Caco-2 (cell line): Measurements from ENCODE around the gene OR2T35. TPM values are rescaled to one million over a fixed set of nuclear protein-coding genes. Genes with fewer than 3 reads are reported as not detected.

Experiments used
- BruUV-seq: library from RNA; stranded (reverse); fragments of 400-500 nt; replicated peaks from 2 replicates; lab custom pipeline; 2021; lab: Mats Ljungman, UMichigan
- CTCF ChIA-PET: fragments of 300-600 bp; sonication (Branson Sonifier 250); formaldehyde crosslinking; loops from one replicate; lab custom pipeline; 2022; ENCODE audit warnings: antibody characterized with exemption; lab: Charles Lee
- POLR2A ChIA-PET: fragments of 300-600 bp; sonication (Branson Sonifier 250); formaldehyde crosslinking; loops from one replicate; lab custom pipeline; 2022; ENCODE audit warnings: antibody characterized with exemption; lab: Charles Lee
- DNase-seq, 2 experiments: peaks; one replicate each; pipeline versions ENCODE4 v3.0.0 to v3.0.0-alpha.2; 2020 to 2022
- H3K27me3 ChIP-seq: replicated peaks from 2 replicates; pipeline ENCODE4 v1.6.0; 2011; ENCODE audit warnings: low read length; ENCODE audit not compliant: control insufficient read depth, insufficient read depth
- H3K36me3 ChIP-seq: 2 replicates; pipeline ENCODE4 v1.5.1; 2011; ENCODE audit warnings: low read length; ENCODE audit not compliant: control insufficient read depth, insufficient read depth
- H3K4me1 ChIP-seq: fragments of 250-450 bp; sonication (Bioruptor Pico); 2 replicates; pipeline ENCODE4 v1.5.1; 2020; ENCODE audit warnings: mild to moderate bottlenecking
- H3K4me3 ChIP-seq: 2 replicates; pipeline ENCODE4 v1.5.1; 2011; ENCODE audit warnings: low read depth, mild to moderate bottlenecking, control low read depth, low read length
- H3K9me3 ChIP-seq: fragments of 250-450 bp; sonication (Bioruptor Pico); 2 replicates; pipeline ENCODE4 v1.5.1; 2020; ENCODE audit warnings: mild to moderate bottlenecking, moderate library complexity
- H3K27ac Mint-ChIP-seq: one replicate; pipeline ENCODE4 v1.8.0; 2022; ENCODE audit warnings: mixed read lengths; ENCODE audit not compliant: unreplicated experiment
- H3K27me3 Mint-ChIP-seq: one replicate; pipeline ENCODE4 v1.8.0; 2022; ENCODE audit warnings: mixed read lengths; ENCODE audit not compliant: insufficient read depth, unreplicated experiment
- H3K36me3 Mint-ChIP-seq: one replicate; pipeline ENCODE4 v1.8.0; 2022; ENCODE audit warnings: mild to moderate bottlenecking, mixed read lengths; ENCODE audit not compliant: insufficient read depth, unreplicated experiment
- H3K4me1 Mint-ChIP-seq: one replicate; pipeline ENCODE4 v1.8.0; 2022; ENCODE audit warnings: low read depth, mixed read lengths; ENCODE audit not compliant: unreplicated experiment
- H3K4me3 Mint-ChIP-seq: one replicate; pipeline ENCODE4 v1.8.0; 2022; ENCODE audit warnings: mild to moderate bottlenecking, moderate library complexity, mixed read lengths; ENCODE audit not compliant: unreplicated experiment
- H3K9me3 Mint-ChIP-seq: one replicate; pipeline ENCODE4 v1.8.0; 2022; ENCODE audit warnings: mixed read lengths; ENCODE audit not compliant: unreplicated experiment
- CTCF ChIP-seq, 2 experiments: fragments of 200-600 bp in 1 of 2; IDR thresholded peaks; 1 replicate in 1 of 2; 2 replicates in 1 of 2; pipeline versions ENCODE4 v1.5.1 to v1.8.0; 2011 to 2022; ENCODE audit warnings: antibody characterized with exemption in 1 of 2, control low read depth in 1 of 2, inconsistent platforms in 1 of 2, low read depth in 1 of 2, low read length in 1 of 2, mild to moderate bottlenecking in 1 of 2, moderate library complexity in 1 of 2; ENCODE audit not compliant: insufficient read depth in 1 of 2, severe bottlenecking in 1 of 2, unreplicated experiment in 1 of 2
- intact Hi-C: fragments of 100-400 bp; cut with micrococcal nuclease; formaldehyde crosslinking; loops from one replicate; pipeline ENCODE4 v1.10.0; 2022; ENCODE audit not compliant: unreplicated experiment
- total RNA-seq: library from RNA; stranded (reverse); gene quantifications from 2 replicates; pipeline ENCODE4 v1.2.3, GENCODE V29; 2022

The OR2T35 gene
- total RNA-seq, 1 experiment from 2014 or later = not detected

DNA sequence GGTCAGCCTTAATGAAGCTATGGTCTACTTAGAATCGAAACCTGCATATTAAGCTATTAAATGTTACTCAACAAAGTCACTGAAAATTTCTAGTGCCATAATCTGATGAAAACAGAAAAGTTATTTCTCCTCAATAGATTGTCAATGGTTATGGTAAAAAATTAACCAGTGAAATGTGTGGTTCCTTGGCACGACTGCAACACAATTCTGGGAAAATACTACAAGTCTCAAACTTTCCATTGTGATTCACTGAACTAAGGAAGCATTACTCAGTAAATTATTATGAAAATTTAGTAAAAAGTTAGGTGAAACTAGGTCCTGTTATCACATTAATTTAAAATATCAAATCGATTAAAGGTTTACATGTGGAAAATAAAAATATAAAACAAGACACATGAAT is 34.8 kb downstream of the OR2T35 start:
- no peaks in the 10 kb centered on the region for H3K27me3 ChIP-seq
- Mint-ChIP-seq H3K27ac (no peak overlapping the region), H3K36me3 (no peaks in the 10 kb centered on the region), H3K4me1 (no peaks in the 10 kb centered on the region), H3K9me3 (no peaks in the 10 kb centered on the region), H3K4me3 (no peak overlapping the region), H3K27me3 (peaks cover 3% of the 10 kb centered on the region)
- no peak for DNase-seq
- H3K4me1 ChIP-seq = no peaks in the 10 kb centered on the region
- H3K36me3 ChIP-seq = no peaks in the 10 kb centered on the region
- intact Hi-C loops = no loop called here
- TF ChIP-seq CTCF (IDR thresholded peaks at IDR 0.05; ENCODE audit: insufficient read depth in 1 of 2, low read depth in 1 of 2, low read length in 1 of 2, severe bottlenecking in 1 of 2, unreplicated experiment in 1 of 2) = no peak
- H3K9me3 ChIP-seq = no peaks in the 10 kb centered on the region
- POLR2A ChIA-PET = no interaction called here
- no peak overlapping the region for H3K4me3 ChIP-seq
- CTCF ChIA-PET = no interaction called here
- BruUV-seq = no TSS peak

DNA sequence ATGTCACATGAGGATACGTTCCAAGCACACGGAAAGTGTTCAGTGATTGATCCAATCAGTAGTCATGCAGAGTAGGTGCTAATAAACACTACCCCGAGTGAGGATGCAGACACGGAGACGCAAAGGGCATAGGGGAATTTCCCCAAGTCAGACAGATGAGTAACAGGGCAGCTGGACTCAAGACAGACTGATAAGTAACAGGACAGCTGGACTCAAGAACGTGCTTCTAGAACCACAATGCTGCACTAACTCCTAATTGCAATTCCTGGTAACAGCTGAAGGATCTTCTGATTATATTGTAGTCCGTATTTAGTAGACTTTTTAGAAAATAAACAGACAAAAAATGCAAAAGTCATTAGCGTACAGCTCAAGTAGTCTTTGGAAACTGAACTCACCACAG is 45.7 kb downstream of the OR2T35 start:
- no peaks in the 10 kb centered on the region for H3K9me3 Mint-ChIP-seq
- H3K36me3 Mint-ChIP-seq = no peaks in the 10 kb centered on the region

GRCh38 chr1:248597589-248597988 is 47.5 kb downstream of the OR2T35 start, which contains the start of gene OR2T10:
TSS of gene OR2T10 (minus strand) at chr1:248597700. CDS start at chr1:248593768, 3,932 bp downstream.
- DNase-seq = no peak
- no peak within 1 kb of the TSS for H3K4me3 Mint-ChIP-seq
- no peaks in the 10 kb centered on the region for H3K4me1 Mint-ChIP-seq
- H3K36me3 Mint-ChIP-seq = no peaks in the 10 kb centered on the region
- intact Hi-C loops = no loop called here
- H3K9me3 Mint-ChIP-seq = no peaks in the 10 kb centered on the region
- Histone ChIP-seq H3K4me3 (no peak within 1 kb of the TSS), H3K27me3 (no peaks in the 10 kb centered on the region), H3K36me3 (no peaks in the 10 kb centered on the region), H3K9me3 (no peaks in the 10 kb centered on the region), H3K4me1 (no peaks in the 10 kb centered on the region)
- CTCF ChIA-PET = no interaction called here
- POLR2A ChIA-PET = no interaction called here
- no peaks in the 10 kb centered on the region for H3K27me3 Mint-ChIP-seq
- no TSS peak for BruUV-seq
- no peak for TF ChIP-seq CTCF (IDR thresholded peaks at IDR 0.05; ENCODE audit: insufficient read depth in 1 of 2, low read depth in 1 of 2, low read length in 1 of 2, severe bottlenecking in 1 of 2, unreplicated experiment in 1 of 2)
- H3K27ac Mint-ChIP-seq = no peak within 1 kb of the TSS

More for the DNA sequence above, 45.7 kb downstream of the OR2T35 start:
- H3K27me3 ChIP-seq = no peaks in the 10 kb centered on the region
- Mint-ChIP-seq H3K4me3 (no peak overlapping the region), H3K4me1 (no peaks in the 10 kb centered on the region), H3K27ac (no peak overlapping the region), H3K27me3 (no peaks in the 10 kb centered on the region)
- BruUV-seq = no TSS peak
- no peak for DNase-seq
- no peak for TF ChIP-seq CTCF (IDR thresholded peaks at IDR 0.05; ENCODE audit: insufficient read depth in 1 of 2, low read depth in 1 of 2, low read length in 1 of 2, severe bottlenecking in 1 of 2, unreplicated experiment in 1 of 2)
- POLR2A ChIA-PET = no interaction called here
- H3K4me1 ChIP-seq = no peaks in the 10 kb centered on the region
- H3K9me3 ChIP-seq = no peaks in the 10 kb centered on the region
- intact Hi-C loops = no loop called here
- H3K4me3 ChIP-seq = no peak overlapping the region
- CTCF ChIA-PET = no interaction called here
- no peaks in the 10 kb centered on the region for H3K36me3 ChIP-seq
